WTC11 (cell line): Measurements from ENCODE around the gene FAM107A. TPM values are rescaled to one million over a fixed set of nuclear protein-coding genes. Genes with fewer than 3 reads are reported as not detected.

ENCODE experiments used
- ATAC-seq: fragments of 200-7000 bp; cut with Tn5 transposase; 2 replicates; pipeline ENCODE4 v1.10.0; 2021; ENCODE audit warnings: mild to moderate bottlenecking, moderate library complexity
- CTCF ChIA-PET: fragments of 300-600 bp; sonication (Branson Sonifier 250); formaldehyde crosslinking; loops from one replicate; lab custom pipeline; 2021; ENCODE audit warnings: antibody characterized with exemption; lab: Charles Lee
- POLR2A ChIA-PET: fragments of 350-600 bp; sonication (Branson Sonifier 250); formaldehyde crosslinking; loops from one replicate; lab custom pipeline; 2021; ENCODE audit warnings: antibody characterized with exemption; lab: Charles Lee
- DNase-seq: peaks from one replicate; pipeline ENCODE4 v3.0.0; 2021; ENCODE audit warnings: low spot score
- H3K27ac Mint-ChIP-seq: 2 replicates; pipeline ENCODE4 v1.8.0; 2021; ENCODE audit warnings: mixed read lengths
- H3K27me3 Mint-ChIP-seq: 2 replicates; pipeline ENCODE4 v1.8.0; 2021; ENCODE audit warnings: low read depth, mild to moderate bottlenecking, moderate library complexity, mixed read lengths
- H3K36me3 Mint-ChIP-seq: 2 replicates; pipeline ENCODE4 v1.8.0; 2021; ENCODE audit warnings: mixed read lengths
- H3K4me1 Mint-ChIP-seq: 2 replicates; pipeline ENCODE4 v1.8.0; 2022; ENCODE audit warnings: mixed read lengths
- H3K4me3 Mint-ChIP-seq: 2 replicates; pipeline ENCODE4 v1.8.0; 2021; ENCODE audit warnings: mild to moderate bottlenecking, moderate library complexity, mixed read lengths
- H3K9me3 Mint-ChIP-seq: 2 replicates; pipeline ENCODE4 v1.8.0; 2021; ENCODE audit warnings: mixed read lengths
- AR ChIP-seq: fragments of 250-450 bp; sonication (Bioruptor Pico); IDR thresholded peaks from 2 replicates; pipeline ENCODE4 v1.9.0; 2021; ENCODE audit warnings: mild to moderate bottlenecking
- E2F4 ChIP-seq: sonication (generic); formaldehyde crosslinking; IDR thresholded peaks from 2 replicates; pipeline ENCODE4 v1.8.1; 2022; ENCODE audit warnings: low read depth, mild to moderate bottlenecking, moderate library complexity, missing genetic modification reagents, borderline replicate concordance
- ERG ChIP-seq: fragments of 250-450 bp; sonication (Bioruptor Pico); IDR thresholded peaks from 2 replicates; pipeline ENCODE4 v1.8.0; 2021; ENCODE audit warnings: mild to moderate bottlenecking
- GABPB1 ChIP-seq: sonication (generic); formaldehyde crosslinking; IDR thresholded peaks from 2 replicates; pipeline ENCODE4 v1.8.1; 2023; ENCODE audit warnings: mild to moderate bottlenecking, missing genetic modification reagents
- GTF2I ChIP-seq: fragments of 250-450 bp; sonication (Bioruptor Pico); conservative IDR thresholded peaks from 2 replicates; pipeline ENCODE4 v1.4.0; 2021; ENCODE audit warnings: mild to moderate bottlenecking
- IRF2 ChIP-seq: sonication (generic); formaldehyde crosslinking; IDR thresholded peaks from 2 replicates; pipeline ENCODE4 v1.8.0; 2022; ENCODE audit warnings: low read depth, missing genetic modification reagents, borderline replicate concordance
- NFE2L1 ChIP-seq: sonication (generic); formaldehyde crosslinking; IDR thresholded peaks from 2 replicates; pipeline ENCODE4 v1.8.1; 2023; ENCODE audit warnings: missing genetic modification reagents
- OVOL2 ChIP-seq: fragments of 250-450 bp; sonication (Bioruptor Pico); IDR thresholded peaks from 2 replicates; pipeline ENCODE4 v1.9.0; 2021; ENCODE audit warnings: mild to moderate bottlenecking, borderline replicate concordance
- TEAD1 ChIP-seq: sonication (generic); formaldehyde crosslinking; IDR thresholded peaks from 2 replicates; pipeline ENCODE4 v1.8.0; 2022; ENCODE audit warnings: mild to moderate bottlenecking, missing genetic modification reagents
- ZBTB21 ChIP-seq: sonication (generic); formaldehyde crosslinking; IDR thresholded peaks from 2 replicates; pipeline ENCODE4 v1.8.1; 2023; ENCODE audit warnings: mild to moderate bottlenecking, missing genetic modification reagents, borderline replicate concordance
- ZBTB43 ChIP-seq: sonication (generic); formaldehyde crosslinking; IDR thresholded peaks from 2 replicates; pipeline ENCODE4 v1.8.1; 2023; ENCODE audit warnings: mild to moderate bottlenecking, missing genetic modification reagents
- ZNF138 ChIP-seq: sonication (generic); formaldehyde crosslinking; conservative IDR thresholded peaks from 2 replicates; pipeline ENCODE4 v1.8.1; 2022; ENCODE audit warnings: mild to moderate bottlenecking, moderate library complexity, missing genetic modification reagents
- ZNF512 ChIP-seq: sonication (generic); formaldehyde crosslinking; IDR thresholded peaks from 2 replicates; pipeline ENCODE4 v1.8.1; 2022; ENCODE audit warnings: missing genetic modification reagents, borderline replicate concordance
- total RNA-seq: library from RNA; stranded (reverse); gene quantifications from 3 replicates; pipeline ENCODE4 v1.2.3, GENCODE V29; 2021
- TF ChIP-seq, protein P1 (sequence below): sonication (generic); formaldehyde crosslinking; IDR thresholded peaks from 2 replicates; pipeline ENCODE4 v1.8.0; 2023; ENCODE audit warnings: missing genetic modification reagents

The FAM107A gene
- total RNA-seq, 1 experiment from 2014 or later: 0.31 TPM

DNA sequence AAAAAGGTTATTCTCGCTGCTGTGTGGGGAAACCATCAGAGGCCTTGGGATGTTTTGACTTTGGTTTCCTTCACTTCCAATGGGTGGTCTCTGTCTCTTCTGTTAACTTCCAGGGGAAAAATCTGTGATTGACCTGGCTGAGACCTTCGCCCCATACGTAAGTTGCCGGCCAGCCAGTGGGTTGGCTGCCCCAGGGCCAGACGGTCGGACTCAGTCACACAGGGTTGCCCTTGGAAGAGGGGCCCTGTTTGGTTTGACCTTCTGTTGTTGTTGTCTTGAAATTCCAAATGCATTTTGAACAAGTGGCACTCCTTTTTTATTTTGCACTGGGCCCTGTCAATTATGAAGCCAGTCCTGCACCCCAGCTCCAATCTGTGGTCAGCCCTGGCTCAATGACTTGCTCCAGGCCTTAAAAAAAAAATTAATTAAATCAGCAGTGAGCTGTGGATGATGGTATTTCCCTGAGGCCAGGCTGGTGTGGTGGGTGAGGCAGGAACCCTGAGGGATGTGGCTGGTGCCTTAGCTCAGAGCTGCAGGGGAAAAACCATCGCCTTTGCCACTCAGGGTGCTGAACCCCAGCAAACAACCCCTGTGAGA lies 4.5 kb downstream of the FAM107A start:
- DNase-seq (no peak), ATAC-seq (no peak)
- TF ChIP-seq OVOL2: no peak
- TF ChIP-seq GABPB1 (CRISPR knock-in tag): no peak
- TF ChIP-seq GTF2I (CRISPR knock-in tag): no peak
- no peak for TF ChIP-seq ERG (CRISPR knock-in tag)
- TF ChIP-seq ZBTB21 (CRISPR knock-in tag): no peak
- no peak for TF ChIP-seq ZBTB43 (CRISPR knock-in tag)
- TF ChIP-seq AR (CRISPR knock-in tag): no peak
- TF ChIP-seq NFE2L1 (CRISPR knock-in tag): no peak
- no peak for TF ChIP-seq ZNF138 (CRISPR knock-in tag)
- no peak for TF ChIP-seq IRF2 (CRISPR knock-in tag)
- Mint-ChIP-seq H3K27me3 (peaks cover 6% of the 10 kb centered on the region), H3K4me1 (peaks cover 32% of the 10 kb centered on the region), H3K4me3 (no peak overlapping the region), H3K36me3 (peaks cover 2% of the 10 kb centered on the region; the same call in 1 of the 2 replicates), H3K27ac (no peak overlapping the region), H3K9me3 (peaks cover 11% of the 10 kb centered on the region)
- POLR2A ChIA-PET: interaction anchor here (0.5 to 1.0 kb wide), 2 partner anchors 15 to 479 kb away, joined by 3 read pairs; no protein-coding TSS in a partner anchor
- CTCF ChIA-PET: interaction anchor here (1.1 to 14.3 kb wide), 3 partner anchors 12 to 57 kb away, joined by 3 to 223 read pairs (median 8); no protein-coding TSS in a partner anchor

DNA sequence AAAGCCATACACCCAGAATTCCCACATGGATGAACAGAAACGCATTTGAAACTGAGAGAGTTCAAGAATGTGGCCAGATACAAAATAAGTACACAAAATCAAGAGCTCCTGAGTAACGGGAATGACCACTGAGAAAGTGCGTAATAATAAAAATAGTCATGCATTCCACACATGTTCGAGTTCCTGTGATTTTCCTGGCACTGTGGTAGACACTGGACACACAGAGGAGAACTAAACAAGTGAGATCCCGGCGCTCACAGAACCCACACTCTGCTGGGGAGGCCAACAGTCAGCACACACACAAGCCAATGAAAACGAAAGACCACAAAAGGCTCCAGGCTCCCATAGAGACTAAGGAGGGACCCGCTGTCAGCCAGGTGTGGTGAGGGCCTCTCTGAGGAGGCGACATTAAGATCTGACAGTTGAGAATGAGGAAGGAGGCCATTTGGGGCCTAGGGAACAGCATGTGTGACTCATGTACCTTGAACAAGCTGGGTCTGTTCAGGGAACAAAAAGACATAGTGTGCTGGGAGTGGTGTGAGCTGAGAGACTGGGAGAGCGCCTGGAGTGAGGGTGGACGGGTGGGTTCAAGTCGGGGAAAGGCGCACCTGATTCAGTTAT lies 5.1 kb downstream of the FAM107A start:
- Mint-ChIP-seq H3K4me3 (no peak overlapping the region), H3K36me3 (peaks cover 2% of the 10 kb centered on the region; the same call in 1 of the 2 replicates), H3K9me3 (peaks cover 11% of the 10 kb centered on the region)
- CTCF ChIA-PET: interaction anchor here (1.6 to 14.3 kb wide), 2 partner anchors 12 to 57 kb away, joined by 8 to 223 read pairs; no protein-coding TSS in a partner anchor
- ATAC-seq (no peak), DNase-seq (no peak)
- TF ChIP-seq ZNF512 (CRISPR knock-in tag) (no peak), E2F4 (CRISPR knock-in tag) (no peak), GABPB1 (CRISPR knock-in tag) (no peak), GTF2I (CRISPR knock-in tag) (no peak), TEAD1 (no peak)
- TF ChIP-seq, protein P1, sequence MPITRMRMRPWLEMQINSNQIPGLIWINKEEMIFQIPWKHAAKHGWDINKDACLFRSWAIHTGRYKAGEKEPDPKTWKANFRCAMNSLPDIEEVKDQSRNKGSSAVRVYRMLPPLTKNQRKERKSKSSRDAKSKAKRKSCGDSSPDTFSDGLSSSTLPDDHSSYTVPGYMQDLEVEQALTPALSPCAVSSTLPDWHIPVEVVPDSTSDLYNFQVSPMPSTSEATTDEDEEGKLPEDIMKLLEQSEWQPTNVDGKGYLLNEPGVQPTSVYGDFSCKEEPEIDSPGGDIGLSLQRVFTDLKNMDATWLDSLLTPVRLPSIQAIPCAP: no peak
- TF ChIP-seq, all 79 proteins: peak for 0
- Mint-ChIP-seq H3K27me3 (peaks cover 6% of the 10 kb centered on the region), H3K27ac (no peak overlapping the region; the same call in 1 of the 2 replicates), H3K4me1 (peaks cover 26% of the 10 kb centered on the region)
- POLR2A ChIA-PET: interaction anchor here (0.5 kb wide), 1 partner anchor 479 kb away, joined by 3 read pairs; no protein-coding TSS in a partner anchor
